Vagina (tissue), 2 donors: ENCODE results near the gene CCDC38. TPM values are rescaled to one million over a fixed set of nuclear protein-coding genes. Genes with fewer than 3 reads are reported as not detected.
A peak's percentile ranks its signal among the peaks of the same experiment; 100 is the strongest.
"Not testable (repeated sequence)": the region's sequence is repeated elsewhere in the genome, so short reads cannot be mapped to it uniquely, and the experiment has no call there.

Experiments used
- DNase-seq, 2 donors: peaks; one replicate each; pipeline ENCODE4 v3.0.0-alpha.2; 2017; ENCODE audit errors: extremely low spot score in 2 of 2
- H3K27ac ChIP-seq: fragments of 200-600 bp; sonication (generic); one replicate; pipeline ENCODE4 v1.5.1; 2019
- H3K27me3 ChIP-seq: fragments of 200-600 bp; sonication (generic); one replicate; pipeline ENCODE4 v1.5.1; 2019
- H3K36me3 ChIP-seq, 2 donors: fragments of 200-600 bp; sonication (generic); one replicate each; pipeline ENCODE4 v1.5.1; 2017 to 2019
- H3K4me1 ChIP-seq: fragments of 200-600 bp; sonication (generic); one replicate; pipeline ENCODE4 v1.5.1; 2019
- H3K4me3 ChIP-seq, 2 donors: fragments of 200-600 bp; sonication (generic); 1 replicate in 1 of 2; 2 replicates in 1 of 2; pipeline ENCODE4 v1.5.1; 2016 to 2019
- H3K9me3 ChIP-seq: fragments of 200-600 bp; sonication (generic); one replicate; pipeline ENCODE4 v1.5.1; 2019
- POLR2A ChIP-seq, 2 donors: fragments of 450-650 bp; IDR thresholded peaks; one replicate each; pipeline ENCODE4 v1.6.1; 2017; ENCODE audit warnings: antibody characterized with exemption in 2 of 2, mild to moderate bottlenecking in 2 of 2, moderate library complexity in 2 of 2
- POLR2AphosphoS5 ChIP-seq, 2 donors: sonication (generic); formaldehyde crosslinking; IDR thresholded peaks; one replicate each; pipeline ENCODE4 v1.9.0; 2017; ENCODE audit warnings: antibody characterized with exemption in 2 of 2, mild to moderate bottlenecking in 2 of 2, low read depth in 1 of 2; ENCODE audit not compliant: insufficient read depth in 1 of 2
- intact Hi-C: fragments of 100-400 bp; cut with DNase I; formaldehyde crosslinking; loops from one replicate; pipeline ENCODE4 v1.15.1; 2023
- total RNA-seq: library from RNA; depleted of rRNA; stranded (reverse); fragments of >200 nt; gene quantifications from one replicate; pipeline ENCODE4 v1.2.3, GENCODE V29; 2016
- TF ChIP-seq, protein P1 (sequence below), 3 experiments: fragments of 450-650 bp in 2 of 3; fragments of 200-600 bp in 1 of 3; sonication (generic) in 1 of 3; IDR thresholded peaks; one replicate each; pipeline ENCODE4 v1.5.1; 2017 to 2019; ENCODE audit warnings: antibody characterized with exemption in 3 of 3, mild to moderate bottlenecking in 2 of 3, moderate library complexity in 2 of 3

CCDC38 gene
- total RNA-seq, 1 donor from 2014 or later = not detected

- H3K27me3 ChIP-seq = no peaks in the 10 kb centered on the region
- DNase-seq = no peak
- TF ChIP-seq POLR2A (IDR thresholded peaks at IDR 0.05) = no peak
- no peak for TF ChIP-seq POLR2AphosphoS5 (IDR thresholded peaks at IDR 0.05; ENCODE audit: insufficient read depth in 1 of 2, low read depth in 1 of 2)
- TF ChIP-seq, protein P1, sequence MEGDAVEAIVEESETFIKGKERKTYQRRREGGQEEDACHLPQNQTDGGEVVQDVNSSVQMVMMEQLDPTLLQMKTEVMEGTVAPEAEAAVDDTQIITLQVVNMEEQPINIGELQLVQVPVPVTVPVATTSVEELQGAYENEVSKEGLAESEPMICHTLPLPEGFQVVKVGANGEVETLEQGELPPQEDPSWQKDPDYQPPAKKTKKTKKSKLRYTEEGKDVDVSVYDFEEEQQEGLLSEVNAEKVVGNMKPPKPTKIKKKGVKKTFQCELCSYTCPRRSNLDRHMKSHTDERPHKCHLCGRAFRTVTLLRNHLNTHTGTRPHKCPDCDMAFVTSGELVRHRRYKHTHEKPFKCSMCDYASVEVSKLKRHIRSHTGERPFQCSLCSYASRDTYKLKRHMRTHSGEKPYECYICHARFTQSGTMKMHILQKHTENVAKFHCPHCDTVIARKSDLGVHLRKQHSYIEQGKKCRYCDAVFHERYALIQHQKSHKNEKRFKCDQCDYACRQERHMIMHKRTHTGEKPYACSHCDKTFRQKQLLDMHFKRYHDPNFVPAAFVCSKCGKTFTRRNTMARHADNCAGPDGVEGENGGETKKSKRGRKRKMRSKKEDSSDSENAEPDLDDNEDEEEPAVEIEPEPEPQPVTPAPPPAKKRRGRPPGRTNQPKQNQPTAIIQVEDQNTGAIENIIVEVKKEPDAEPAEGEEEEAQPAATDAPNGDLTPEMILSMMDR (IDR thresholded peaks at IDR 0.05) = no peak
- peak overlapping the region in 1 of 2 donors; percentile 65 for H3K4me3 ChIP-seq
- intact Hi-C loops = no loop called here
- H3K27ac ChIP-seq = no peak overlapping the region
- no peaks in the 10 kb centered on the region for H3K9me3 ChIP-seq
- H3K4me1 ChIP-seq = peaks cover 26% of the 10 kb centered on the region
- H3K36me3 ChIP-seq = peaks cover 0 to 14% of the 10 kb centered on the region in 2 donors
Measured at GRCh38 chr12:95857799-95858198, 84.6 kb downstream of the CCDC38 start.

DNA sequence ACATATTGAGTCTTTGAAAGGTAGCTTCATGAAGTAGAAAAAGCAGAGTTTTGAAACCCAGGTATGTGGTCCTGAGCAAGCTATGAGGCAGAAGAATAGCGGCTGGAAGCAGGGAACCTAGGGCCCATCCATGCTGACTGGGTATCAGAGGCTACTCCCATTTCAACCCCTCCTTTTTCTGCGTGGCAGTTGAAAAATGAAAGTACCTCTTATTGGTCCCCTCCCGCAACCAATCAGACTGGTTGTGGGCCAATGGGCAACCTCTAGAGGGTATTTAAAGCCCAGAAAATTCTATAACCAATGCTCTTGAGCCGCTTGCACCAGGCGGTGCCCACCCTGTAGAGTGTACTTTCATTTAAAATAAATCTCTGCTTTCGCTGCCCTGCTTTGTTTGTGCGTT is 85.3 kb downstream of the CCDC38 start:
- TF ChIP-seq POLR2AphosphoS5 (IDR thresholded peaks at IDR 0.05; ENCODE audit: insufficient read depth in 1 of 2, low read depth in 1 of 2) (no peak), POLR2A (IDR thresholded peaks at IDR 0.05) (no peak)
- TF ChIP-seq, protein P1 (IDR thresholded peaks at IDR 0.05) = no peak
- no peaks in the 10 kb centered on the region for H3K9me3 ChIP-seq
- intact Hi-C loops = no loop called here
- no peaks in the 10 kb centered on the region for H3K27me3 ChIP-seq
- H3K36me3 ChIP-seq = peaks cover 0 to 7% of the 10 kb centered on the region in 2 donors
- no peak overlapping the region for H3K27ac ChIP-seq
- DNase-seq = no peak
- H3K4me3 ChIP-seq = no peak overlapping the region
- H3K4me1 ChIP-seq = peaks cover 26% of the 10 kb centered on the region

- Histone ChIP-seq H3K27ac (no peak overlapping the region), H3K4me3 (no peak overlapping the region), H3K9me3 (no peaks in the 10 kb centered on the region), H3K36me3 (no peaks in the 10 kb centered on the region), H3K4me1 (no peaks in the 10 kb centered on the region), H3K27me3 (no peaks in the 10 kb centered on the region)
- DNase-seq = no peak
- intact Hi-C loops = no loop called here
- TF ChIP-seq POLR2AphosphoS5 (IDR thresholded peaks at IDR 0.05; ENCODE audit: insufficient read depth in 1 of 2, low read depth in 1 of 2) (no peak), POLR2A (IDR thresholded peaks at IDR 0.05) (no peak)
- TF ChIP-seq, protein P1 (IDR thresholded peaks at IDR 0.05) = no peak
Measured at GRCh38 chr12:95852133-95852532, 90.3 kb downstream of the CCDC38 start.

DNA sequence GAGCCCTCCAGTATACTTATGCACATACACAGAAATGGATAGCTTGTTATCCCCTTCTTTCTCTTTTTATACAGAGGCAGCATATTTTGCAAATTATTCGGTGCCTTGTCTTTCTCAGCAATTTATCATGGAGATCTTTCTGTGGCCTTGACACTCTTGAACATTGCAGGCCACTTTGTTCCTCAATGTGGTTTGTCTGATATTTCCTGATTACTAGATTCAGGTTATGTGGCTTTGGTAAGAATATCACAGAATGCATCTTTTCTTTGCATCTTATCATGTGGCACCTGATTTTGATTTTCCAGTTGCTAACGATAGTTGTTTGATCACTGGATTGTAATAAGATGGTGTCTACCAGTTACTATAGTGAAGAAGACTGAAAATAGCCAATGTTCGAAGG is 90.8 kb downstream of the CCDC38 start:
- Histone ChIP-seq H3K27ac (no peak overlapping the region), H3K9me3 (no peaks in the 10 kb centered on the region), H3K36me3 (no peaks in the 10 kb centered on the region), H3K4me1 (no peaks in the 10 kb centered on the region), H3K27me3 (no peaks in the 10 kb centered on the region), H3K4me3 (no peak overlapping the region)
- intact Hi-C loops = no loop called here
- no peak for DNase-seq
- TF ChIP-seq, protein P1 (IDR thresholded peaks at IDR 0.05) = no peak
- TF ChIP-seq POLR2A (IDR thresholded peaks at IDR 0.05) = no peak
- no peak for TF ChIP-seq POLR2AphosphoS5 (IDR thresholded peaks at IDR 0.05; ENCODE audit: insufficient read depth in 1 of 2, low read depth in 1 of 2)

- Histone ChIP-seq H3K27ac (no peak overlapping the region), H3K36me3 (no peaks in the 10 kb centered on the region), H3K4me3 (no peak overlapping the region), H3K4me1 (no peaks in the 10 kb centered on the region), H3K27me3 (no peaks in the 10 kb centered on the region), H3K9me3 (no peaks in the 10 kb centered on the region)
- no peak for DNase-seq
- intact Hi-C loops = no loop called here
- TF ChIP-seq POLR2AphosphoS5 (IDR thresholded peaks at IDR 0.05; ENCODE audit: insufficient read depth in 1 of 2, low read depth in 1 of 2) (no peak), POLR2A (IDR thresholded peaks at IDR 0.05) (no peak)
- TF ChIP-seq, protein P1 (IDR thresholded peaks at IDR 0.05) = no peak
Measured at GRCh38 chr12:95848575-95849388, 93.6 kb downstream of the CCDC38 start.

GRCh38 chr12:95842426-95842825 is 100.0 kb downstream of the CCDC38 start:
- H3K36me3 ChIP-seq, intact Hi-C loops, H3K27ac ChIP-seq, H3K4me3 ChIP-seq, DNase-seq, H3K27me3 ChIP-seq, H3K9me3 ChIP-seq, H3K4me1 ChIP-seq: not testable (repeated sequence)
